K562 (cell line): ENCODE results near the gene EEFSEC. TPM values are rescaled to one million over a fixed set of nuclear protein-coding genes. Genes with fewer than 3 reads are reported as not detected.

Experiments used
- ATAC-seq: fragments of 200-7000 bp; cut with Tn5 transposase; 3 replicates; pipeline ENCODE4 v1.9.1; 2020; ENCODE audit warnings: moderate library complexity
- BruUV-seq: library from RNA; stranded (reverse); fragments of 400-500 nt; replicated peaks from 2 replicates; lab custom pipeline; 2021; lab: Mats Ljungman, UMichigan
- CTCF ChIA-PET: fragments of 300-600 bp; formaldehyde crosslinking; extraction: SDS; loops from one replicate; lab custom pipeline; 2021; ENCODE audit warnings: low intra/inter-chr PET ratio; lab: Yijun Ruan, JAX
- POLR2A ChIA-PET: fragments of 300-600, 350-650 bp; sonication (Branson Sonifier 250); formaldehyde crosslinking; extraction: SDS; loops from one replicate; lab custom pipeline; 2021; ENCODE audit warnings: antibody characterized with exemption, inconsistent platforms; lab: Yijun Ruan, JAX
- DNase-seq, 4 experiments: peaks; one replicate each; pipeline versions ENCODE4 v3.0.0 to v3.0.0-alpha.2; 2011 to 2018; ENCODE audit warnings: low spot score in 3 of 4, mixed read lengths in 3 of 4; ENCODE audit errors: extremely low read depth in 1 of 4
- FAIRE-seq: peaks from 2 replicates; lab custom pipeline; 2011; peaks lifted over from hg19 to GRCh38; lab: Jason Lieb, UNC
- H2AFZ ChIP-seq: 2 replicates; pipeline ENCODE4 v1.6.0; 2011; ENCODE audit warnings: low read depth, low read length, control low read depth, inconsistent platforms
- H3K27ac ChIP-seq: fragments of 200-600 bp; 3 replicates; pipeline ENCODE4 v1.8.0; 2011; ENCODE audit warnings: low read depth, mild to moderate bottlenecking, control low read depth, inconsistent platforms, low read length, moderate library complexity, mixed read lengths; ENCODE audit errors: extremely low read depth
- H3K27me3 ChIP-seq, 2 experiments: fragments of 300-600 bp in 1 of 2; 2 replicates in 1 of 2; 3 replicates in 1 of 2; pipeline versions ENCODE4 v1.6.0 to v1.8.0; 2011; ENCODE audit warnings: inconsistent platforms in 2 of 2, low read length in 2 of 2, mild to moderate bottlenecking in 1 of 2, mixed read lengths in 1 of 2, moderate library complexity in 1 of 2; ENCODE audit not compliant: control insufficient read depth in 2 of 2, insufficient read depth in 2 of 2
- H3K36me3 ChIP-seq: fragments of 300-600 bp; 3 replicates; pipeline ENCODE4 v1.8.0; 2011; ENCODE audit warnings: mild to moderate bottlenecking, low read length, inconsistent platforms; ENCODE audit not compliant: control insufficient read depth, insufficient read depth
- H3K4me1 ChIP-seq, 2 experiments: fragments of 200-600 bp in 1 of 2; replicated peaks in 1 of 2; 2 replicates in 1 of 2; 3 replicates in 1 of 2; pipeline versions ENCODE4 v1.5.1 to v1.8.0; 2011; ENCODE audit warnings: inconsistent platforms in 2 of 2, low read length in 2 of 2, mild to moderate bottlenecking in 1 of 2, mixed read lengths in 1 of 2, moderate library complexity in 1 of 2; ENCODE audit not compliant: control insufficient read depth in 2 of 2, insufficient read depth in 2 of 2
- H3K4me2 ChIP-seq: 2 replicates; pipeline ENCODE4 v1.6.1; 2011; ENCODE audit warnings: low read length, control low read depth, inconsistent platforms, mixed read lengths; ENCODE audit not compliant: insufficient read depth
- H3K4me3 ChIP-seq: fragments of 200-600 bp; sonication (generic), shearing (Covaris generic); 2 replicates; pipeline ENCODE4 v1.5.1; 2016; ENCODE audit warnings: control low read depth, inconsistent platforms
- H3K79me2 ChIP-seq: fragments of 200-600 bp; 3 replicates; pipeline ENCODE4 v1.8.0; 2011; ENCODE audit warnings: low read length, inconsistent platforms; ENCODE audit not compliant: control insufficient read depth, insufficient read depth
- H3K9ac ChIP-seq, 2 experiments: 2 replicates each; pipeline versions ENCODE4 v1.6.0 to v1.6.1; 2011; ENCODE audit warnings: low read depth in 2 of 2, low read length in 2 of 2, control low read depth in 1 of 2, inconsistent platforms in 1 of 2, mild to moderate bottlenecking in 1 of 2, mixed read lengths in 1 of 2; ENCODE audit not compliant: insufficient read depth in 1 of 2
- H3K9me1 ChIP-seq: one replicate; pipeline ENCODE4 v1.6.0; 2011; ENCODE audit warnings: inconsistent platforms, mild to moderate bottlenecking, low read length, moderate library complexity; ENCODE audit not compliant: control insufficient read depth, insufficient read depth
- H3K9me3 ChIP-seq: replicated peaks from 2 replicates; pipeline ENCODE4 v1.5.1; 2011; ENCODE audit warnings: low read depth, low read length, inconsistent platforms; ENCODE audit not compliant: control insufficient read depth, insufficient read depth
- H4K20me1 ChIP-seq: replicated peaks from 2 replicates; pipeline ENCODE4 v1.6.1; 2011; ENCODE audit warnings: low read length, inconsistent platforms, mixed read lengths; ENCODE audit not compliant: control insufficient read depth, insufficient read depth
- CCAR2 ChIP-seq: fragments of 200-400 bp; formaldehyde crosslinking; IDR thresholded peaks from 2 replicates; pipeline ENCODE4 v1.6.1; 2017; ENCODE audit warnings: mild to moderate bottlenecking, low read depth, low read length
- HLTF ChIP-seq: fragments of 450-650 bp; IDR thresholded peaks from 2 replicates; pipeline ENCODE4 v1.6.1; 2016
- MTA3 ChIP-seq: fragments of 450-650 bp; formaldehyde crosslinking; IDR thresholded peaks from 2 replicates; pipeline ENCODE4 v1.6.1; 2017; ENCODE audit warnings: mild to moderate bottlenecking, borderline replicate concordance
- TAF9B ChIP-seq: fragments of 450-650 bp; IDR thresholded peaks from 2 replicates; pipeline ENCODE4 v1.6.1; 2018; ENCODE audit warnings: mild to moderate bottlenecking; ENCODE audit not compliant: partially characterized antibody
- TARDBP ChIP-seq: fragments of 450-650 bp; IDR thresholded peaks from 2 replicates; pipeline ENCODE4 v1.6.1; 2016
- TEAD4 ChIP-seq, 2 experiments: sonication (generic) in 1 of 2; formaldehyde crosslinking in 1 of 2; IDR thresholded peaks; 2 replicates each; pipeline versions ENCODE4 v1.6.1 to v1.8.0; 2012 to 2022; ENCODE audit warnings: borderline replicate concordance in 1 of 2, inconsistent platforms in 1 of 2, low read length in 1 of 2, mild to moderate bottlenecking in 1 of 2, missing genetic modification reagents in 1 of 2
- ZNF407 ChIP-seq: fragments of 450-650 bp; IDR thresholded peaks from 2 replicates; pipeline ENCODE4 v1.6.1; 2016; ENCODE audit warnings: low read depth
- ZNF586 ChIP-seq: fragments of 450-650 bp; formaldehyde crosslinking; conservative IDR thresholded peaks from 2 replicates; pipeline ENCODE4 v1.4.0; 2020; ENCODE audit warnings: mild to moderate bottlenecking, moderate library complexity
- WGBS: fragments of 100-300 bp; shearing (Covaris generic); methylation state at CpG from one replicate; pipeline ENCODE4 v1.1.6; 2016; ENCODE audit warnings: low coverage, mixed read lengths; ENCODE audit not compliant: insufficient coverage; ENCODE audit errors: missing lambda C conversion rate; 5-methylcytosine and 5-hydroxymethylcytosine counted together
- in situ Hi-C: fragments of 300-500 bp; cut with MboI; formaldehyde crosslinking; loops from 4 replicates; pipeline ENCODE4 v1.15.0; 2018; ENCODE audit warnings: inconsistent platforms, mixed read lengths
- intact Hi-C: fragments of 100-400 bp; cut with micrococcal nuclease; formaldehyde crosslinking; loops from 2 replicates; pipeline ENCODE4 v1.14.2; 2022
- polyA plus RNA-seq, 8 experiments: library from polyadenylated mRNA; depleted of rRNA in 4 of 8; stranded (reverse) in 5 of 8; unstranded in 3 of 8; fragments of >200 nt; fragmentation: Nextera tagmentation in 2 of 8; fragmentation: Illumina TruSeq in 1 of 8; extraction: Ambion mirVana in 2 of 8; extraction: Trizol in 1 of 8; gene quantifications; 2 replicates each; pipeline versions ENCODE4 v1.2.1 to v1.2.3, GENCODE V29; 2011 to 2014; ENCODE audit warnings: inconsistent platforms in 1 of 8, missing spikeins in 1 of 8
- total RNA-seq, 7 experiments: library from RNA; depleted of rRNA in 6 of 7; stranded (reverse); fragments of >200 nt in 6 of 7; fragmentation: Illumina TruSeq in 2 of 7; extraction: Trizol in 2 of 7; gene quantifications; 2 replicates each; pipeline versions ENCODE4 v1.2.1 to v1.2.3, GENCODE V29; 2011 to 2021; ENCODE audit warnings: low replicate concordance in 1 of 7

EEFSEC gene
- total and polyA plus RNA-seq, 9 of the 15 experiments (the other 6 are each of a cell fraction or from before 2014, with no cell fraction given) = 0.35 to 11.8 (median 7.7) TPM

GRCh38 chr3:128364291-128364690 is 211.0 kb downstream of the EEFSEC start:
- POLR2A ChIA-PET = interaction anchor here (0.7 kb wide), 1 partner anchor 249 kb away, joined by 4 read pairs; no protein-coding TSS in a partner anchor
- FAIRE-seq (no peak), ATAC-seq (no peak)
- no peak overlapping the region for H3K27ac ChIP-seq
- BruUV-seq = no TSS peak
- 34% methylated on average over 2 of the region's 6 CpGs for WGBS
- H3K36me3 ChIP-seq = no peaks in the 10 kb centered on the region
- H4K20me1 ChIP-seq = no peaks in the 10 kb centered on the region
- no peak for TF ChIP-seq TARDBP
- TF ChIP-seq, all 486 proteins: peak for 0
- Histone ChIP-seq H3K4me2 (no peak overlapping the region), H3K27me3 (no peaks in the 10 kb centered on the region), H3K9me1 (no peaks in the 10 kb centered on the region), H3K4me3 (no peak overlapping the region), H3K9ac (no peak overlapping the region; a peak in 1 of 4 replicates), H3K9me3 (no peaks in the 10 kb centered on the region), H3K79me2 (no peaks in the 10 kb centered on the region), H2AFZ (no peak overlapping the region), H3K4me1 (no peaks in the 10 kb centered on the region)
- intact Hi-C loops = no loop called here
- DNase-seq = no peak
- CTCF ChIA-PET = no interaction called here
- in situ Hi-C loops = no loop called here

GRCh38 chr3:128364808-128365360 is 211.6 kb downstream of the EEFSEC start:
- 76% methylated on average over 6 of the region's 7 CpGs for WGBS
- in situ Hi-C loops (no loop called here), intact Hi-C loops (no loop called here)
- no peaks in the 10 kb centered on the region for H3K9me3 ChIP-seq
- H3K4me2 ChIP-seq = no peak overlapping the region
- no peak for DNase-seq
- CTCF ChIA-PET = no interaction called here
- H3K27ac ChIP-seq = no peak overlapping the region
- POLR2A ChIA-PET = interaction anchor here (0.7 kb wide), 1 partner anchor 249 kb away, joined by 4 read pairs; no protein-coding TSS in a partner anchor
- no peak overlapping the region for H3K4me3 ChIP-seq
- no peaks in the 10 kb centered on the region for H3K27me3 ChIP-seq
- H3K79me2 ChIP-seq = no peaks in the 10 kb centered on the region
- H3K4me1 ChIP-seq = no peaks in the 10 kb centered on the region
- no peak overlapping the region; a peak in 1 of 4 replicates for H3K9ac ChIP-seq
- H3K36me3 ChIP-seq = no peaks in the 10 kb centered on the region
- no peaks in the 10 kb centered on the region for H3K9me1 ChIP-seq
- no peak for ATAC-seq
- H4K20me1 ChIP-seq = no peaks in the 10 kb centered on the region
- no peak for FAIRE-seq
- BruUV-seq = no TSS peak
- H2AFZ ChIP-seq = no peak overlapping the region
- TF ChIP-seq ZNF407 (no peak), HLTF (no peak), MTA3 (no peak), TEAD4 (IDR thresholded peaks at IDR 0.05; ENCODE audit: low read length) (no peak), TEAD4 (CRISPR knock-in tag; IDR thresholded peaks at IDR 0.05; ENCODE audit: borderline replicate concordance) (no peak), CCAR2 (no peak), TAF9B (no peak), ZNF586 (no peak)
